Liver (tissue), 9 donors: ENCODE data around the gene SLC25A48. TPM values are rescaled to one million over a fixed set of nuclear protein-coding genes. Genes with fewer than 3 reads are reported as not detected.

ENCODE experiments used
- DNase-seq: peaks from one replicate; pipeline ENCODE4 v3.0.0-alpha.2; 2017; ENCODE audit warnings: low spot score
- H3K27ac ChIP-seq, 2 donors: one replicate each; pipeline ENCODE4 v1.7.0; 2013; ENCODE audit warnings: inconsistent platforms in 2 of 2, low read length in 2 of 2, control low read depth in 1 of 2, low read depth in 1 of 2, mild to moderate bottlenecking in 1 of 2
- H3K27me3 ChIP-seq, 4 donors: one replicate each; pipeline versions ENCODE4 v1.6.1 to v1.7.0; 2013; ENCODE audit warnings: low read length in 3 of 4, inconsistent platforms in 1 of 4, mild to moderate bottlenecking in 1 of 4, moderate library complexity in 1 of 4; ENCODE audit not compliant: control insufficient read depth in 4 of 4, insufficient read depth in 4 of 4
- H3K36me3 ChIP-seq, 4 donors: one replicate each; pipeline versions ENCODE4 v1.6.1 to v1.7.0; 2013; ENCODE audit warnings: low read length in 3 of 4, mild to moderate bottlenecking in 3 of 4, low read depth in 1 of 4, moderate library complexity in 1 of 4; ENCODE audit not compliant: control insufficient read depth in 4 of 4, insufficient read depth in 3 of 4
- H3K4me1 ChIP-seq, 4 donors: one replicate each; pipeline versions ENCODE4 v1.6.1 to v1.7.0; 2013; ENCODE audit warnings: low read length in 3 of 4, mild to moderate bottlenecking in 3 of 4, moderate library complexity in 1 of 4; ENCODE audit not compliant: control insufficient read depth in 4 of 4, insufficient read depth in 4 of 4
- H3K4me3 ChIP-seq, 3 donors: one replicate each; pipeline versions ENCODE4 v1.6.1 to v1.7.0; 2013; ENCODE audit warnings: low read length in 3 of 3, control low read depth in 1 of 3, low read depth in 1 of 3, mild to moderate bottlenecking in 1 of 3
- H3K9ac ChIP-seq, 2 donors: one replicate each; pipeline ENCODE4 v1.7.0; 2013; ENCODE audit warnings: low read length in 2 of 2, mild to moderate bottlenecking in 2 of 2, moderate library complexity in 2 of 2, control low read depth in 1 of 2, low read depth in 1 of 2
- H3K9me3 ChIP-seq, 4 donors: one replicate each; pipeline versions ENCODE4 v1.6.1 to v1.7.0; 2013; ENCODE audit warnings: low read length in 3 of 4; ENCODE audit not compliant: control insufficient read depth in 4 of 4
- EGR1 ChIP-seq, 2 donors: IDR thresholded peaks; 2 replicates each; pipeline ENCODE4 v1.6.1; 2016 to 2018; ENCODE audit warnings: antibody characterized with exemption in 2 of 2, low read depth in 2 of 2
- FOXA1 ChIP-seq: IDR thresholded peaks from 2 replicates; pipeline ENCODE4 v1.6.1; 2016; ENCODE audit warnings: antibody characterized with exemption
- FOXA2 ChIP-seq: IDR thresholded peaks from 2 replicates; pipeline ENCODE4 v1.6.1; 2016; ENCODE audit warnings: antibody characterized with exemption
- HNF4A ChIP-seq, 2 donors: conservative IDR thresholded peaks; 2 replicates each; pipeline ENCODE4 v1.6.1; 2016; ENCODE audit warnings: antibody characterized with exemption in 2 of 2, mild to moderate bottlenecking in 2 of 2
- HNF4G ChIP-seq: IDR thresholded peaks from 2 replicates; pipeline ENCODE4 v1.6.1; 2016; ENCODE audit warnings: antibody characterized with exemption
- JUND ChIP-seq, 2 donors: IDR thresholded peaks; 2 replicates each; pipeline ENCODE4 v1.6.1; 2016; ENCODE audit warnings: antibody characterized with exemption in 2 of 2
- NR2F2 ChIP-seq: IDR thresholded peaks from 2 replicates; pipeline ENCODE4 v1.6.1; 2016; ENCODE audit warnings: antibody characterized with exemption
- RAD21 ChIP-seq, 2 donors: IDR thresholded peaks; 2 replicates each; pipeline ENCODE4 v1.6.1; 2016; ENCODE audit warnings: antibody characterized with exemption in 2 of 2, mild to moderate bottlenecking in 2 of 2
- RXRA ChIP-seq, 2 donors: IDR thresholded peaks; 2 replicates each; pipeline ENCODE4 v1.6.1; 2017 to 2018; ENCODE audit warnings: antibody characterized with exemption in 2 of 2, mild to moderate bottlenecking in 1 of 2
- SP1 ChIP-seq: IDR thresholded peaks from 2 replicates; pipeline ENCODE4 v1.6.1; 2018; ENCODE audit warnings: antibody characterized with exemption, mild to moderate bottlenecking
- YY1 ChIP-seq: IDR thresholded peaks from 2 replicates; pipeline ENCODE4 v1.6.1; 2016; ENCODE audit warnings: antibody characterized with exemption, mild to moderate bottlenecking
- WGBS: extraction: QIAGEN DNeasy Blood & Tissue Kit; methylation state at CpG from one replicate; pipeline ENCODE4 v1.1.7; 2013; 5-methylcytosine and 5-hydroxymethylcytosine counted together
- polyA plus RNA-seq, 2 donors: library from polyadenylated mRNA; stranded (reverse) in 1 of 2; unstranded in 1 of 2; fragments of 200-250 nt in 1 of 2; fragments of >200 nt in 1 of 2; fragmentation: Nextera tagmentation in 1 of 2; extraction: Ambion mirVana in 1 of 2; gene quantifications; one replicate each; pipeline versions ENCODE4 v1.2.1 to v1.2.3, GENCODE V29; 2013 to 2015
- total RNA-seq, 2 donors: library from RNA; depleted of rRNA; stranded (reverse); fragments of >200 nt; gene quantifications; one replicate each; pipeline ENCODE4 v1.2.3, GENCODE V29; 2014
- TF ChIP-seq, protein P1 (sequence below): fragments of 150-350 bp; IDR thresholded peaks from 2 replicates; pipeline ENCODE4 v1.5.1; 2017; ENCODE audit warnings: improper control_type of control experiment, low read depth, low read length; ENCODE audit not compliant: missing input control
- TF ChIP-seq, protein P2 (sequence below): IDR thresholded peaks from 2 replicates; pipeline ENCODE4 v1.6.1; 2016; ENCODE audit warnings: antibody characterized with exemption
- TF ChIP-seq, protein P3 (sequence below): IDR thresholded peaks from 2 replicates; pipeline ENCODE4 v1.6.1; 2016; ENCODE audit warnings: antibody characterized with exemption
- TF ChIP-seq, protein P4 (sequence below): IDR thresholded peaks from 2 replicates; pipeline ENCODE4 v1.6.1; 2016; ENCODE audit warnings: antibody characterized with exemption, mild to moderate bottlenecking
- donor health status: healthy.
- donor health status: healthy.
- donor health status: healthy.
- donor health status: healthy.
- donor health status: healthy.

The SLC25A48 gene
- total and polyA plus RNA-seq, 4 donors = 0.24 to 1.1 (median 0.72) TPM

DNA sequence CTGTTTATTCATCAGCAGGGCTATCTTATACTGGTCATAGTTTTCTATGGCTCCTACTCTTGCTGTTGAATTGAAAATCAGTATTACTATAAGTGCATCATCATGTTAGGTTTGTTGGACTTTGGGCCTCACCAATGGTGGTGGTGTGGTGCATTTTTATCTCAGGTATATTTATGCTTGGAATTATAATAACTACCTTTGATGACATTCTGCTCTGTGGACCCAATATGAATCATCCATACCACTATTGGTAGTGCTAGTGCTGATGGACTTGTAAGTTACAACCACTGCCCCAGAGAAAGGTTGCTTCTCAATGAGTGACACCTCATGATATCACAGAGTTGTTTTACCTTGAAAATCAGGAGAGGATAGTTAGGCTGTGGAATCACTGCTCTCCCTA is 33.1 kb downstream of the SLC25A48 start:
- Histone ChIP-seq H3K27ac (no peak overlapping the region), H3K4me3 (no peak overlapping the region), H3K36me3 (no peaks in the 10 kb centered on the region), H3K9me3 (peaks cover 0 to 1% (median 0%) of the 10 kb centered on the region in 4 donors), H3K9ac (no peak overlapping the region), H3K4me1 (no peaks in the 10 kb centered on the region), H3K27me3 (no peaks in the 10 kb centered on the region)
- TF ChIP-seq, protein P1, sequence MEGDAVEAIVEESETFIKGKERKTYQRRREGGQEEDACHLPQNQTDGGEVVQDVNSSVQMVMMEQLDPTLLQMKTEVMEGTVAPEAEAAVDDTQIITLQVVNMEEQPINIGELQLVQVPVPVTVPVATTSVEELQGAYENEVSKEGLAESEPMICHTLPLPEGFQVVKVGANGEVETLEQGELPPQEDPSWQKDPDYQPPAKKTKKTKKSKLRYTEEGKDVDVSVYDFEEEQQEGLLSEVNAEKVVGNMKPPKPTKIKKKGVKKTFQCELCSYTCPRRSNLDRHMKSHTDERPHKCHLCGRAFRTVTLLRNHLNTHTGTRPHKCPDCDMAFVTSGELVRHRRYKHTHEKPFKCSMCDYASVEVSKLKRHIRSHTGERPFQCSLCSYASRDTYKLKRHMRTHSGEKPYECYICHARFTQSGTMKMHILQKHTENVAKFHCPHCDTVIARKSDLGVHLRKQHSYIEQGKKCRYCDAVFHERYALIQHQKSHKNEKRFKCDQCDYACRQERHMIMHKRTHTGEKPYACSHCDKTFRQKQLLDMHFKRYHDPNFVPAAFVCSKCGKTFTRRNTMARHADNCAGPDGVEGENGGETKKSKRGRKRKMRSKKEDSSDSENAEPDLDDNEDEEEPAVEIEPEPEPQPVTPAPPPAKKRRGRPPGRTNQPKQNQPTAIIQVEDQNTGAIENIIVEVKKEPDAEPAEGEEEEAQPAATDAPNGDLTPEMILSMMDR = no peak
- TF ChIP-seq, protein P2, sequence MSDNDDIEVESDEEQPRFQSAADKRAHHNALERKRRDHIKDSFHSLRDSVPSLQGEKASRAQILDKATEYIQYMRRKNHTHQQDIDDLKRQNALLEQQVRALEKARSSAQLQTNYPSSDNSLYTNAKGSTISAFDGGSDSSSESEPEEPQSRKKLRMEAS = no peak
- TF ChIP-seq NR2F2 (no peak), FOXA1 (no peak), EGR1 (IDR thresholded peaks at IDR 0.05; ENCODE audit: low read depth in 2 of 2) (no peak), HNF4A (conservative IDR thresholded peaks at IDR 0.05) (no peak), YY1 (no peak), FOXA2 (no peak)
- TF ChIP-seq, protein P3, sequence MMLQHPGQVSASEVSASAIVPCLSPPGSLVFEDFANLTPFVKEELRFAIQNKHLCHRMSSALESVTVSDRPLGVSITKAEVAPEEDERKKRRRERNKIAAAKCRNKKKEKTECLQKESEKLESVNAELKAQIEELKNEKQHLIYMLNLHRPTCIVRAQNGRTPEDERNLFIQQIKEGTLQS = no peak
- DNase-seq = no peak

DNA sequence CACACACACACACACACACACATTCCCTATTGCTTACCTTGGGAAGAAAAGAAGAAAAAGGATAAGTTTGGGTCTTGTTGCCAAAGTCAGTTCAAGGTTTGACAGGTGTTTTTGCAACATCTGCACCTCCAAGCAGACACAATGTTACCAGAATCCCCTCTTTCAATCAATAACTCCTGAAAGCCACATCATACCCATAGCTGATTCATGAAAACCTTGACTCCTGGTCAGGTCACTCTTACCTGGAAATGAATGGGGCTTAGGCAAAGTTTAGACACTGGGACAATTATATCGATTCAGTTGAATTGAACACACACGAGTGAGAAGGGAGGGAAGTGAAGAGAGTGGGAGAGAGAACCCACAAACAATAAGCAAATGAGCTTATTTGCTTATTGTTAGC is 34.2 kb downstream of the SLC25A48 start:
- Histone ChIP-seq H3K9ac (no peak overlapping the region), H3K9me3 (peaks cover 0 to 1% (median 0%) of the 10 kb centered on the region in 4 donors), H3K27me3 (no peaks in the 10 kb centered on the region), H3K27ac (no peak overlapping the region), H3K36me3 (no peaks in the 10 kb centered on the region), H3K4me3 (no peak overlapping the region), H3K4me1 (no peaks in the 10 kb centered on the region)
- DNase-seq = no peak
- 32% methylated on average over 2 of the region's 2 CpGs for WGBS
- TF ChIP-seq RXRA (IDR thresholded peaks at IDR 0.05) (peak in 1 of 2 donors; percentile 9), RAD21 (IDR thresholded peaks at IDR 0.05) (no peak)

DNA sequence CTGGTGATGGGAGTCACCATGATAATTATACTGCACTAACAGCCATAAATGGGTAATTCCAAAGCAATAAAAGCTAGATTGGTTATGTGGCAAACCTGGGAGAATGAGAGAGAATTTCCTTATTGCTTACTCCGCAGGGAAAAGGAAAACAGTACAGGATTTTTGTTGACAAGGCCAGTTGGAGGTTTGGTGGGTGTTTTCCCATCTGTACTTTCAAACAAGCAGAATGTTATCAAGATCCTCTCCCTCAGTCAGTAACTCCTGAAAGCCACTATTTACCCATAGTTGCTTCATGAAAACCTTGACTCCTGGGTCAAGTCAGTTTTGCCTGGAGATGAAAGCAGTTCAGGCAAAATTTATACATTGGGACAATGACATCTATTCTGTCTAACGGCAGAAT is 34.8 kb downstream of the SLC25A48 start:
- Histone ChIP-seq H3K9me3 (peaks cover 0 to 1% (median 0%) of the 10 kb centered on the region in 4 donors), H3K9ac (no peak overlapping the region), H3K36me3 (no peaks in the 10 kb centered on the region), H3K27ac (no peak overlapping the region), H3K4me3 (no peak overlapping the region), H3K27me3 (no peaks in the 10 kb centered on the region), H3K4me1 (no peaks in the 10 kb centered on the region)
- TF ChIP-seq HNF4A (conservative IDR thresholded peaks at IDR 0.05) = no peak
- TF ChIP-seq JUND (IDR thresholded peaks at IDR 0.05) = no peak
- TF ChIP-seq, protein P2 = no peak
- TF ChIP-seq HNF4G = no peak
- TF ChIP-seq, protein P4, sequence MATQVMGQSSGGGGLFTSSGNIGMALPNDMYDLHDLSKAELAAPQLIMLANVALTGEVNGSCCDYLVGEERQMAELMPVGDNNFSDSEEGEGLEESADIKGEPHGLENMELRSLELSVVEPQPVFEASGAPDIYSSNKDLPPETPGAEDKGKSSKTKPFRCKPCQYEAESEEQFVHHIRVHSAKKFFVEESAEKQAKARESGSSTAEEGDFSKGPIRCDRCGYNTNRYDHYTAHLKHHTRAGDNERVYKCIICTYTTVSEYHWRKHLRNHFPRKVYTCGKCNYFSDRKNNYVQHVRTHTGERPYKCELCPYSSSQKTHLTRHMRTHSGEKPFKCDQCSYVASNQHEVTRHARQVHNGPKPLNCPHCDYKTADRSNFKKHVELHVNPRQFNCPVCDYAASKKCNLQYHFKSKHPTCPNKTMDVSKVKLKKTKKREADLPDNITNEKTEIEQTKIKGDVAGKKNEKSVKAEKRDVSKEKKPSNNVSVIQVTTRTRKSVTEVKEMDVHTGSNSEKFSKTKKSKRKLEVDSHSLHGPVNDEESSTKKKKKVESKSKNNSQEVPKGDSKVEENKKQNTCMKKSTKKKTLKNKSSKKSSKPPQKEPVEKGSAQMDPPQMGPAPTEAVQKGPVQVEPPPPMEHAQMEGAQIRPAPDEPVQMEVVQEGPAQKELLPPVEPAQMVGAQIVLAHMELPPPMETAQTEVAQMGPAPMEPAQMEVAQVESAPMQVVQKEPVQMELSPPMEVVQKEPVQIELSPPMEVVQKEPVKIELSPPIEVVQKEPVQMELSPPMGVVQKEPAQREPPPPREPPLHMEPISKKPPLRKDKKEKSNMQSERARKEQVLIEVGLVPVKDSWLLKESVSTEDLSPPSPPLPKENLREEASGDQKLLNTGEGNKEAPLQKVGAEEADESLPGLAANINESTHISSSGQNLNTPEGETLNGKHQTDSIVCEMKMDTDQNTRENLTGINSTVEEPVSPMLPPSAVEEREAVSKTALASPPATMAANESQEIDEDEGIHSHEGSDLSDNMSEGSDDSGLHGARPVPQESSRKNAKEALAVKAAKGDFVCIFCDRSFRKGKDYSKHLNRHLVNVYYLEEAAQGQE = no peak
- TF ChIP-seq RAD21 (IDR thresholded peaks at IDR 0.05) = no peak
- no peak for TF ChIP-seq RXRA (IDR thresholded peaks at IDR 0.05)
- TF ChIP-seq YY1 = no peak
- no peak for TF ChIP-seq SP1
- TF ChIP-seq, protein P1 = no peak
- TF ChIP-seq FOXA1 = no peak
- no peak for DNase-seq
- WGBS = 56% methylated on average over 2 of the region's 2 CpGs
